OCI-LY7 (cell line): ENCODE results near the gene CARD14.

ENCODE experiments used
- CTCF ChIP-seq: fragments of 200-600 bp; sonication (generic); conservative IDR thresholded peaks from 2 replicates; pipeline ENCODE4 v1.5.1; 2014; ENCODE audit warnings: mild to moderate bottlenecking, antibody characterized with exemption, low read length, moderate library complexity, mixed read lengths
- EZH2phosphoT487 ChIP-seq: fragments of 200-600 bp; sonication (generic); IDR thresholded peaks from 2 replicates; pipeline ENCODE4 v1.6.1; 2018; ENCODE audit warnings: low read depth, borderline replicate concordance, mild to moderate bottlenecking, mixed run types, antibody characterized with exemption, low read length, moderate library complexity, mixed read lengths

GRCh38 chr17:80219763-80220053 is 49.9 kb downstream of the CARD14 start:
- TF ChIP-seq CTCF (no peak), EZH2phosphoT487 (no peak)
